Heart left ventricle (tissue), 13 donors: ENCODE data around the gene CACNA2D3.

Experiments
- CTCF ChIP-seq, 12 donors: fragments of 200-600 bp; sonication (generic) in 4 of 12; IDR thresholded peaks; one replicate each; pipeline versions ENCODE4 v1.5.0 to v1.8.0; 2018 to 2022; ENCODE audit warnings: antibody characterized with exemption in 12 of 12, mild to moderate bottlenecking in 5 of 12
- POLR2A ChIP-seq, 2 donors: fragments of 450-650 bp; IDR thresholded peaks; one replicate each; pipeline ENCODE4 v1.6.1; 2017; ENCODE audit warnings: antibody characterized with exemption in 2 of 2, mild to moderate bottlenecking in 2 of 2, moderate library complexity in 2 of 2
- donor health status: ischemic (EF 13 %, LVEDD 7.1; RV severe dilation, severe dysfunction).
- donor health status: DM: no; HTN: yes; CAD: no.
- donor health status: DM: no; HTN: no; CAD: no.
- donor health status: ischemic (EF 25% LVEDD 6.9; RV normal size, moderate dysfunction).
- donor health status: ischemic (EF 25% LVEDD 5.7; RV mildly dilated, moderate dysfunction).
- donor health status: ischemic (EF 35%, LVEDD 5.7; RV mildly dilated, moderate dysfunction).
- donor health status: nonischemic (EF 11% LVEDD 7.7; RV severe dilation, severe dysfunction).
- donor health status: DM: yes; HTN: yes; CAD: no.
- donor health status: PGD.
- donor health status: ischemic (EF 29% LVEDD 5.4; RV normal size, mild dysfunction).
- donor health status: nonischemic (EF 23%, LVEDD 6.1; RV moderate dilation, normal function).

GRCh38 chr3:54165865-54166264 lies 43.5 kb downstream of the CACNA2D3 start:
- TF ChIP-seq CTCF (IDR thresholded peaks at IDR 0.05) (no peak), POLR2A (IDR thresholded peaks at IDR 0.05) (no peak)
